Hippocampal formation (tissue), 2 donors: ENCODE results near the gene IMPG2.
"Not testable (repeated sequence)": the region's sequence is repeated elsewhere in the genome, so short reads cannot be mapped to it uniquely, and the experiment has no call there.

Source experiments
- DNase-seq, 2 donors: peaks; one replicate each; lab custom pipeline; 2025; lab: John Stamatoyannopoulos, UW

Gene IMPG2

DNA sequence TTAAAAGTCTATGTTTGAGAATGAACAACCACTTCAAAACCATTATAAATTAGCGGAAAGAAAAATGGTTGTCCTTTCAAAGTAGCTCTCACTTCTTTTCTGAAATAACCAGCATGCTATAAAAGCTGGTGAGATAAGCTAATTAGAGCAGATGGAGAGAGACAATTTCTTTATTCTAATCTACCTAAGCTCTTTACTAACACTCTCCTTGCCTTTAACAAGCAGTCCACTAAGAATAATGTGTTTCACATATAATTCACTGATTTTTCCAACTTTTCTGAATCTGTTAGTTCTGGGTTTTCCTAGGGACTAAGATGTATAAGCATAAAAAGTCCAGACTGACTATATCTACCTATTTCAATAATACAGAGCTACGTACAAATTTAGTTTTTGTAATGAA lies at the start of gene IMPG2:
Gene IMPG2 (minus strand): TSS at position 101 of the 400 bp plus-strand sequence. CDS start 203 bp downstream, outside the sequence.
- DNase-seq = no peak

DNA sequence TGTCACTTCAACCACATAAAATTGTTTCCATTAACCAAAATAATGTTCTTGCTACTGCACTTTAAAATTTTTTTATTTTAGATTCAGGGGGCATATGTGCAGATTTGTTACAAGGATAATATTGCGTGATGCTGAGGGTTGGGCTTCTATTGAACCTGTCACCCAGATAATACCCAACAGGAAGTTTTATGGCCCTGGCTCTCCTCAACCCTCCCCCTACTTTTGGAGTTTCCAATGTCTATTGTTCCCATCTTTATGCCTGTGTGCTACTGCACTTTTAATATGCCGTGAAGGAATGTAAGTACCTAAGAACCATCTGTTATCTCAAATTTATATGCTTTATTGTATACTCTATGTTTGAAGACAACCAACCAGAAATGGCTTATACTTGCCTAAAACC lies 42.0 kb upstream of the IMPG2 start:
- DNase-seq = no peak

DNA sequence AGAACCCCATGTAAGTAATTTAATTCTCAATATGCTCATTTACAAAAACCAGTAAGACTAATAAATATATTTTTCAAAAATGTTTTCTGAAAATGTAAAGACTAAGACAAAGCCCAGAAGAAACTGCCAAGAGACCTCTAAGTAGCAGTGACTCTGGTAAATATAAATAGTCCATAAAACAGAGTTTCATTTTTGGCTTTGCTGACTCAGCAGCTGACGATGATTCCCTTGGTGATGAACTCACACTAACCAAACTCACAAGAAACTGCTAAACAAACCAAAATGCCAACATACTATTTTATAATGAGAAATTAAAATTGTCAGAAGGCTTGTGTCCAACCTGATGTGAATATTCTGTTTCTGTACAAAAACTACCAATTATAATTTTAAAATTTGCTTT lies 31.5 kb upstream of the IMPG2 start:
- no peak for DNase-seq

DNA sequence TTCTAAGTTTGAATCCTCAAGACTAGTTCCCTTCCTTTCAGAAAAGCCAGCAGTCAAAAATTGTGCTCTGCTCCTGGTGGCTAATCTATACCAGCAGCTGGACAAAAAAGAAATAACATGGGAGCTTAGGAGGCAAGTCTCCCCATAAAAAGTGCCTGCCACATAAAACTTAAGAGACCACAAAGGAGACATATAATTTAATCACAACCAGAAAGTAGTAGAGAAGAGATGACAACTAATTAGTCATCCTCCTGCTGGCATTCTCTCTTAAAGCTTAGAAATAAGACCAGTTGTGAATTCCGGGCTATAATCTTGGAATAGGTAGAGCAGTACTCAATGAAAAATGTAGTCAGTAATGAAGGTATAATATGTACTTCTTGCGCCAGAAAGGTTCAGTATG lies 20.2 kb upstream of the IMPG2 start:
- no peak for DNase-seq

DNA sequence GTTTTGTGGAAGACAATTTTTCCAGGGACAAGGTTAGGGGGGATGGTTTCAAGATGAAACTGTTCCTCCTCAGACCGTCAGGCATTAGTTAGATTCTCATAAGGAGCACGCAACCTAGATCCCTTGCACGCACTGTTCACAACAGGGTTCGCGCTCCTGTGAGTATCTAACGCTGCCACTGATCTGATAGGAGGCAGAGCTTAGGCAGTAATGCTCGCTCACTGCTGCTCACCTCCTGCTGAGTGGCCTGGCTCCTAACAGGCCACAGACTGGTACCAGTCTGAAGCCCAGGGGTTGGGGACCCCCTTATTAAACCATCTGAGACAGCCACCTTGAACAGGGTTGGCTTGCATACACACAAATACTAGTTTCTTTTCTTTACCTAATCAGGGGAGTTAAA lies 13.5 kb upstream of the IMPG2 start:
- DNase-seq = no peak

DNA sequence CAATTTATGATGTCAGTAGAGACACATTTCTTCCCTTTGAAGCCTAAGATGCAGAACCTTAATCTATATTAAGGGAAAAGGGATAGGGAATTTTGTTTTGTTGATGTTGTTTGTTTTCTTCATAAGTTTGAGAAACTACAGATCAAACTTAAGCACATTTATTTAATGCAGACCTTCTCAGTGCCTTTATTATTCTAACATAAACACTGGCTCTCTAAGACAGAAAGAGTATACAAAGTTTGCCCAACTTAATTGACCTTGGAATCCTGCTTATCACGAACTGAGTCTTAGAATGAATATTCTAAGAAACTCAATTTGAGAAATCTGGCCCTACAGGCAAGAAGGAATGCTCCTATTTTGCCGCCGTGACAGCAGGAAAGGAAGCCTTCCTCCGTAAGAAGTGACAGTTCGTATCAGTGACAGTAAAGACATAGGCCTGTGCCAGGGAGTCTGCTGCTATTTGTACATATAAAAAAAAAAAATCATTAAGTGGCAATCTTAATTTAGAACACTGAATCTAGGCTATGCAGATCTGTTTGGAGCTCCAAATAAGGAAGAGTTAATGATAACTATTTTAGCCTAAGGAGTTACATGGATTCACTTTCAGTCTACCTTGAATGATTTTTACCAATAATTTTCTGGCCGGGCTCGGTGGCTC lies 8.8 kb upstream of the IMPG2 start:
- DNase-seq = no peak

DNA sequence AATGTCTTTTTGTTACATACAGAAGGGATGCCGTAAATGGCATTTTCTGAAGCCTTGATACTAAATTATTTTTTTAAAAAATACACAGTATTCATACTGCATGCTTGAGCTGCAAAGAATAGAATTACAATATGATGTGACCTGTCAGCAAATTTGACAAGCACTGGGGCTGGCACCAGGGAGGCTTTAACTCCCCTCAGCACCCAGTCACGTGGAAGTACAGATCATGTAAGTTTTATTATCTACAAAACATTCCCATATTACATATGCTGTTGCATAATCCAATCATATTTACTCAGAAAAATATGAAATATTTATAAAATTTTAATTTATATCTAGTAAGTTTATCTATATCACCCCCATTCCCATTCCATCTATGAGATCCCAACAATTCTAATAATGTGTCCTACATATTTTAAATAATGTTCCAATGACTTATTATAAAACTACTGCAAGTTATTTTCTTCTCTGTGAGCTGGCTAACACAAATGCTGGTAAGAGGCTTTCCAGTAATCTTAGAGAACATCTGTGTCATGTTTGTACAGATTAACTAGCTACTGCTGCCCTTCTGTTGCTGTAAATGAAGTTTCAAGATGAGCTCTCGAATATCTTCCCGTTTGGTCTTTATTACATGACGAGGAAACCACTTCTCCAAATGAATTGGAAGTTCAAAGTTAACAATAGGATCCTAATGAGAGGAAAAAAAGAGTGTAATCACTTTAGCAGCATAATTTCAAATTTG lies 5.2 kb upstream of the IMPG2 start:
- DNase-seq = no peak

DNA sequence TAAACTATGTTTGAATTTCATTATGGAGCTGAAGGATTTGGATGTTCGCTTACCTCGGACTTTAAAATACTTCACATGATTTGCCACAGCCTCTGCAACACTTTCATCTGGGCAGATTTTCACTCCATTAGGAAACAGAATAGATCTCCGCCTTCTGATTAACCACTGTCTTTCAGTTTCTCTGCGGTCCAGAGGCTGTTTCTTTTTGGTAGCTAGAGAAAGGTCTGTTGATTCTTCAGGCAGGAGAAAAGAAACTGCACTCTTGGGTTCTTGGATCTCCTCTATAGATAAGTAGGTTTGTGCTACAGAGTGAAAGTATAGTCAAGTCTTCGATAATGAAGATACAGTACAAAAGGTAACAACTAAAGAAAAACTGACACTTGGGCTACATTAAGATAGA lies 844 bp downstream of the IMPG2 start:
- DNase-seq = no peak

DNA sequence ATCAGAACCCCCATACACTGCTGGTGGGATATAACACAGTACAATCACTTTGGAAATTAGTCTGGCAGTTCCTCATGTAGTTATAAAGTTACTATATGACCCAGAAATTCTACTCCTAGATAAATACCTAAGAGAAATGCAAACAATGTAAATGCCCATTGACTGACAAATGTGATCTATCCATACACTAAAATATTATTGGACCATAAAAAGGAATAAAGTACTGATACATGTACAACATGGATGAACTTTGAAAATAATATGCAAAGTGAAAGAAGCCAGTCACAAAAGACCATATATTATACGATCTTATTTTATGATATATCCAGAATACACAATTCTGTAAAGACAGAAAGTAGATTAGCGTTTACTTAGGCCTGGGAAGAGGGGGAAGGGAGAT lies 7.8 kb downstream of the IMPG2 start:
- DNase-seq = no peak

DNA sequence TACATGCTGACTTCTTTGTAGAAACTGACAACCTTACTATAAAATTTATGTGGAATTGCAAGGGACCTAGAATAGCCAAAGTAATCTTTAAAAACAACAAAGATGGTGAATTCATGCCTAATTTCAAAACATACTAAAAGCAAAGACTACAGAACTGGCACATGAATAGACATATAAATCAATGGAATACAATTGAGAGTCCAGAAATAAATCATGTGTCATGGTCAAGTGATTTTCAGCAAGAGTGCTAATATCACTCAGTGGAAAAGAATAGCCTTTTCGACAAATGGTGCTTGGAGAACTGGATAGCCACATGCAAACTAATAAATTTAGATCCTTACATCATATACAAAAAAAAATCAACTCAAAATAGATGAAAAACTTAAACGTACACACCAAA lies 8.7 kb downstream of the IMPG2 start:
- no peak for DNase-seq

DNA sequence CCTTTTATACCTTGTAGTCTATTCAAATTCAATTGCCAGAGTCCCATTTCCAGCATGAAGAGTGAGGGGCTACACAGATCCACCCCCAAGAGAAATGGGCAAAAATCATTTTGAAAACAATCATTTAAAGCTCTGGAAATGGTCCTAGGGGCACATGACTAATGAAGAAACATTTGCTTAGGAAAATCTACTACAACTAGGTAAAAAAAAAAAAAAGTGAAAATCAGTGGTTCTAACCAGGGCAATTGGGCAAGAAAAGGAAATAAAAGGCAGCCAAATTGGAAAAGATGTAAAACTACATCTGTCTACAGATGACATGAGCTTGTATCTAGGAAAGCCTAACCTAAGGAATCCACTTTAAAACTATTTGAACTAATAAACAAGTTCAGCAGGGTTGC lies 9.4 kb downstream of the IMPG2 start:
- no peak for DNase-seq

DNA sequence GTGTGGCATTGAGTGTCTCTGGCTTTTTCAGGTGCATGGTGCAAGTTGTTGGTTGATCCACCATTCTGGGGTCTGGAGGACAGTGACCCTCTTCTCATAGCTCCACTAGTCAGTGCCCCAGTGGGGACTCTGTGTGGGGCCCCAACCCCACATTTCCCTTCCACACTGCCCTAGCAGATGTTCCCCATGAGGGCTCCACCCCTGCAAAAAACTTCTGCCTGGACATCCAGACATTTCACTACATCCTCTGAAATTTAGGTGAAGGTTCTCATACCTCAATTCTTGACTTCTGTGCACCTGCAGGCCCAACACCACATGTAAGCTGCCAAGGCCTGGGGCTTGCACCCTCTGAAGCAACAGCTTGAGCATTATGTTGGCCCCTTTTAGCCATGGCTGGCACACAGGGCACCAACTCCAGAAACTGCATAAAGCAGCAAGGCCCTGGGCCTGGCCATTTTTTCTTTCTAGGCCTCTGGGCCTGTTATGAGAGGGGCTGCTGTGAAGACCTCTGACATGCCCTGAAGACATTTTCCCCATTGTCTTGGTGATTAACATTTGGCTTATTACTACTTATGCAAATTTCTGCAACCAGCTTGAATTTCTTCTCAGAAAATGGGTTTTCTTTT lies 12.1 kb downstream of the IMPG2 start:
- not testable (repeated sequence) for DNase-seq

DNA sequence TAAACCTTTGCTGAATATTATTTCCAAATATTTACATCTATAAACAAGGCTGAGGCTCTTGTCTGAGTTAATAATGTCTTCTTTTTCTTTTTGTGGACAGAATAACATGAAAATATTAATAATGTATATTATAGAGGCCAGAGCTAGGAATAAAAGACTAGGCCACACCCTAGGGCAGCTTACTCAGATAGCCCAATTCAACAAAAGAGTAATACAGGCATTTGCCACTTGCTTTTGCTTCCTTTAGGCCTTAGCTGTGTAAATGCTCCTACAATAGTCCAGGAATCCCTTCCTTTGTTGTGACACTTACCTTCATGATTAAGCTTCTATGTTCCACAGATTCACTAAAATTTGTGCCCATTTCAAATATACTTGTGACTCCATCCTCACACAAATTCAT lies 16.5 kb downstream of the IMPG2 start:
- no peak for DNase-seq

DNA sequence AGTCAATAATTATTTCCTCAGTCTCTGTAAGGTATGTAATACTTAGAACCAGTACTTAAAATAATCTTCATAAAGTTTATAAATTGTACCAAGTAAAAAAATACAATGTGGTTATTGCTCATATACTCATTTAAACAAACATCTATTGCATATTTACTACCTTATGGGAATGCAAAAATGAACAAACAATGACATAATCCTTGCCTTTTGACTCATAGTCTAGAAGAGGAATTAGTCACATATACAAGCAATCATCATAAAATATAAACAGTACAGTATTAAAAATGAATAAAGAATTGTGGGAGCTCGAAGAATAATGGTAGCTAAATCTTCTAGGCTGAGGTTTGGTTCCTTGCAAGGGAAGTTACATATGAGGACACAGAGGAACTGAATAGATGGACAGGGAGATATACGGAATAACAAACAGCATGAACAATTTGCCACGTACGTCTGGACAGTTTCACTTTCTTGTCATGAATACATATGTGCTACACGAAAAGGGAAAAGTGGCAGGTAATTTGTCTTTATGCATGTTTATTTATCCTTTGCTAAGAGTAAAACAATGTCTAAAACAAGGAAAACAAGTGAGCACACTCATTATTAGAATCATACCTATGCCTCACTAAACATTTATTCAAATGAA lies 17.2 kb downstream of the IMPG2 start:
- no peak for DNase-seq

DNA sequence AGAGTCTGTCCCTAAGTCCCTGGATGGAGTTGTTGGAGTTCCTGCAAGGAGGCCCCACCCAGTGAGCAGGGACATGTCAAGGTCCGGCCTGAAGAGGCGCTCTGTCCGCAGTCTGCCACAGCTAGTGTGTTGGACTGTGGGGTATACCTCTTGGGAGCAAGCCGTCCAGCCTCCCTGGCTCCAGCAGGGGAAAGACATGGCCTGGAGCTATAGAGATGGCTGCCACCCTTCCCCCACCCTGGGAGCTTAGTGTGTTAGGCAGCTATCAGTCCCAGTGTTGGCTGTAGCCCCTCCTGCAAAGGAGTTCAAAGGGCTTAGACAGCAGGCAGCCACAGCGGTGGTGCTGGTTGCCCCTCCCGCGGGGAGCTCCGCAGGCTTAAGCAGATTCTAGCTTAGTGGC lies 20.3 kb downstream of the IMPG2 start:
- DNase-seq = no peak

DNA sequence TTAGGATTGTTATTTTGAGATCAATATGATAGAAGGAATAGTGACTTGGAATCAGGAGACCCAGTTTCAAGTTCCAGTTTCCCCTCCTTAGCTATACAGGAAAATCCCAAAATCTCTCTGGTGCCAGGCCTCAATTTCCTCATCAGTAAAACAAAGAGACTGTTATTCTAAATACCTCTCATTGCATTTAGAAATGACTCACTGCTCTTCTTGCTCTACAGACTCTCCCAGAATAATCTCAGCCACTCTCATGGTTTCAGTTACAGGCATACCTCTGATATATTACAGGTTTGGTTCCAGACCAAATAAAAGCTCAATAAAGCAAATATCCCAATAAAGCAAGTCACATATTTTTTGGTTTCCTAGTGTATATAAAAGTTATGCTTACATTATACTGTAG lies 28.3 kb downstream of the IMPG2 start:
- no peak for DNase-seq

DNA sequence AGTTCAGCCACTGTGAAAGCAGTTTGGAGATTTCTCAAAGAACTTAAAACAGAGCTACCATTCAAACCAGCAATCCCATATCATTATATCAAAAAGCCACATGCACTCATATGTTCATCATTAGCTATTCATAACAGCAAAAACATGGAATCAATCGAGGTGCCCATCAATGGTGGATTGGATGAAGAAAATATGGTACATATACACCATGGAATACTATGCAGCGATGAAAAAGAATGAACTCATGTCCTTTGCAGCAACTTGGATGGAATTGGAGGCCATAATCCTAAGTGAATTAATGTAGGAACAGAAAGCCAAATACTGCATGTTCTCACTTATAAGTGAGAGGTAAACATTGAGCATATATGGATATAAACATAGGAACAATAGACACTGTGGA lies 32.1 kb downstream of the IMPG2 start:
- no peak for DNase-seq

DNA sequence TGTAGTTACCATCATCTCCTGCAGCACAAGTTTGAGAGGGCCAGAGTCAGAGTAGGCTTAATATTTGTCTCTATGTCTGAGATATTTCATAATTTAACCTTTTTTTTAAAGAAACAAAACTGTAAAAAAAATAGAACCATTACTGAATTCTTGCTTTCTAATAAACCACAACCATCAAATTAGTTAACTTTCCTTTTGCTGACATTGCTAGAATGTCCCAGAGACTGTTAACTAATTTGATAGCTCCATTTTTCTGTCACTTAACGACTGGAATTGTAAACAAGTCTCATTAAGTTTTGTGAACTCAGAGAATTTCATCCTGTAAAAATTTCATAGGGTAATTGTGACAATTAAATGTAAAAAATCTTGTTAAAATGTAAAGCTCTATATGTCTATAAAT lies 35.6 kb downstream of the IMPG2 start:
- no peak for DNase-seq

DNA sequence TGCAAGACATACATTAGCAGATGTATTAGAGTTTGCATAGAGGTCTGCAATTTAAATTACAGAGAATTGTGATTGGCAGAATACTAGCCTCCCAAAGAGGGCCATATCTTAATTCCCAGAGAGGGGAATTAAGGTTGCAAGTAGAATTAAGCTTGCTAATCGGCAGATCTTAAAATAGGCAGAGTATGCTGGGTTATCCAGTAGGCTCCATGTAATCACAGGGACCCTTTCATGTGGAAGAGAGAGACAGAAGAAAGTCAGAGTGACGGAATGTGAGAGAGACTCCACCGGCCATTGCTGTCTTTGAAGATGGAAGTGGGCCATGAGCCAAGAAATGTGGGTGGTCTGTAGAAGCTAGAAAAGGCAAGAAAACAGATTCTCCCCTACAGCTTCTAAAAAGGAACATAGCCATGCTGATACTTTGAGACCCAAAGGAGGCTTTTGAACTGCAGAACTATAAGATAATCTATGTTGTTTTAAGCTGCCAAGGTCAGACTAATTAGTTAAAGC lies 38.8 kb downstream of the IMPG2 start:
- no peak for DNase-seq

DNA sequence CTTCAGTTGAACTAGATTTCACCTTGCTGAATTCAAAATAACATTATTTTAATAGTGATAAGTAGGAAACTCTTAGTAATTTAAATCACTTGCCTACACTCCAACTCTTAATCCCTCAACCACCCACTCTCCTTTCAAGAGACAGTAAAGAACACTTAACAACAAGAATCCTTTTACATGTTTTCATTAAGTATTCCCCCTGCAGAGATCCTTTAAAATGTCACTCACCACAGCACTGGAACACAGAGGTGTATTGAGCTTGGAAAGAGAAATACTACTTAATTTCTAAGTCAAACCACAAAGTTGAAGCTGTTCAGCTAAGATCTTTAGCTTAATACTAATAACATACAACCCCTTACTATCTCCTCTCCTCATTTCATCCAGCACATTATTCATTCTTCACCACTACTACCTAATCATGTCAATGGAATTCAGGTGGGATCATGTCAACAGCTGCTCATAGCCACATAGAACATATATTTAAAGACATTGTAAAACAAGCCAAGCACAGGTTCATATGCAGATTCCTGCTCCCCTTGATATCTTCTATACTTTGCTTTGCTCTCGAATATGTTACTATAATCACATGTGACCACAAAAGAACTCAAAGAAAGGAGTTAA lies 40.5 kb downstream of the IMPG2 start:
- no peak for DNase-seq

DNA sequence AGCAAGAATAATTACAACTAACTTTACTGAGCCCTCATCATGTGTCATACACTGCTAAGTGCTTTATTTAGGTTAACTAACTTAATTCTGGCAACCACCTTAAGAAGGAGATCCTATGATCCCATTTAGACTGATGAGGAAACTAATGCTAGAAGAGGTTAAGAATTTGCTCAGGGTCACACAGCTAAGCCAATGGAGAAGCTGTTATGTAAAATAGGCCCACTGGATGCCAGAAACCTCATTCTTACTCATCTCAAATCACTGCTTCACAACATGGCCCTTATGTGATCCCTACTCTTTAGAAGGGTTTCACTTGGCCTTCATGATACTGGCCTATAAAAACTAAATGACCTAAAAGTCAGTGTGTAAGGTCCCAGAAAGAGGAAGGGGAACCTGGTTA lies 41.2 kb downstream of the IMPG2 start:
- DNase-seq = no peak

DNA sequence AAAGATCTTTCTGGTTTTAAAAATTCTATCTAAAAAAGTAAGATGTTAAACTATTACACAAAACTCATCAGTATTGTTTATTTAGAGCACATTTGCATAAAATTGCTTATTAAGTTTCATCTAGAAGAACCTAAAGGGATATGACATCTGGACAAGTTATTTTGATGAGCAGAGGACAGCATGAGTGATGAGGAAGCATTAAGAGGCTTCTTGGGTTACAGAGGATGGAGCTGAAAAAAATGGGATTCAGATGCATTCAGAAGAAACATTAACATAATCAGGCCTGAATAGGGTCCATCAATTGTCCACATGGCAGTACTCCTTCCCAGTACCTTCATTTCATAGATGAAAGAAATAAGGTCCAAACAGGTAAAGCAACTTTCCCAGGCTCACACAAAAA lies 41.6 kb downstream of the IMPG2 start:
- DNase-seq = no peak
